WERI-Rb-1 (cell line): ENCODE data around the gene ZRANB1.

Experiments
- DNase-seq: peaks from one replicate; pipeline ENCODE4 v3.0.0-alpha.2; 2020
- H3K27ac ChIP-seq: fragments of 250-450 bp; sonication (Bioruptor Pico); 2 replicates; pipeline ENCODE4 v1.5.1; 2020; ENCODE audit warnings: mild to moderate bottlenecking, moderate library complexity
- H3K27me3 ChIP-seq: fragments of 250-450 bp; sonication (Bioruptor Pico); 2 replicates; pipeline ENCODE4 v1.5.1; 2021; ENCODE audit warnings: mild to moderate bottlenecking, low read depth, moderate library complexity; ENCODE audit not compliant: insufficient read depth, severe bottlenecking
- H3K36me3 ChIP-seq: fragments of 250-450 bp; sonication (Bioruptor Pico); 2 replicates; pipeline ENCODE4 v1.5.1; 2020; ENCODE audit warnings: mild to moderate bottlenecking, moderate library complexity
- H3K4me3 ChIP-seq: 2 replicates; pipeline ENCODE4 v1.5.1; 2011; ENCODE audit warnings: low read depth, mild to moderate bottlenecking, control low read depth, low read length
- H3K9me3 ChIP-seq: fragments of 250-450 bp; sonication (Bioruptor Pico); 2 replicates; pipeline ENCODE4 v1.5.1; 2021; ENCODE audit warnings: mild to moderate bottlenecking, moderate library complexity; ENCODE audit not compliant: severe bottlenecking
- CTCF ChIP-seq: IDR thresholded peaks from 2 replicates; pipeline ENCODE4 v1.5.1; 2011; ENCODE audit warnings: low read depth, mild to moderate bottlenecking, control low read depth, inconsistent platforms, low read length

ZRANB1 gene

GRCh38 chr10:124939290-124939689, 2.6 kb upstream of the ZRANB1 start:
- H3K27ac ChIP-seq: no peak overlapping the region
- H3K36me3 ChIP-seq: peaks cover 11% of the 10 kb centered on the region
- H3K9me3 ChIP-seq: no peaks in the 10 kb centered on the region
- H3K4me3 ChIP-seq: no peak overlapping the region
- no peaks in the 10 kb centered on the region for H3K27me3 ChIP-seq
- DNase-seq: no peak
- TF ChIP-seq CTCF: no peak

- Histone ChIP-seq H3K27me3 (no peaks in the 10 kb centered on the region), H3K4me3 (no peak overlapping the region), H3K9me3 (no peaks in the 10 kb centered on the region), H3K36me3 (peaks cover 16% of the 10 kb centered on the region), H3K27ac (no peak overlapping the region)
- TF ChIP-seq CTCF: no peak
- DNase-seq: no peak
Measured at GRCh38 chr10:124942317-124943169, 620 bp downstream of the ZRANB1 start.

- Histone ChIP-seq H3K27me3 (no peaks in the 10 kb centered on the region), H3K4me3 (no peak overlapping the region), H3K27ac (no peak overlapping the region), H3K9me3 (no peaks in the 10 kb centered on the region), H3K36me3 (peaks cover 19% of the 10 kb centered on the region)
- TF ChIP-seq CTCF: no peak
- DNase-seq: no peak
Measured at GRCh38 chr10:124943301-124944092, 1.6 kb downstream of the ZRANB1 start.

GRCh38 chr10:124944982-124945381, 3.1 kb downstream of the ZRANB1 start:
- Histone ChIP-seq H3K9me3 (no peaks in the 10 kb centered on the region), H3K27me3 (no peaks in the 10 kb centered on the region), H3K36me3 (peaks cover 19% of the 10 kb centered on the region), H3K27ac (no peak overlapping the region), H3K4me3 (no peak overlapping the region)
- DNase-seq: no peak
- no peak for TF ChIP-seq CTCF

GRCh38 chr10:124946945-124947344, 5.0 kb downstream of the ZRANB1 start:
- Histone ChIP-seq H3K27ac (no peak overlapping the region), H3K36me3 (peaks cover 23% of the 10 kb centered on the region), H3K9me3 (no peaks in the 10 kb centered on the region), H3K27me3 (no peaks in the 10 kb centered on the region), H3K4me3 (no peak overlapping the region)
- DNase-seq: no peak
- TF ChIP-seq CTCF: no peak
